Muscle of leg (tissue), 11 donors: ENCODE data around the gene ZNF134. TPM values are rescaled to one million over a fixed set of nuclear protein-coding genes. Genes with fewer than 3 reads are reported as not detected.

Source experiments
- DNase-seq: peaks from one replicate; pipeline ENCODE4 v3.0.0; 2013
- H3K27ac ChIP-seq: one replicate; pipeline ENCODE4 v1.5.1; 2013; ENCODE audit warnings: mild to moderate bottlenecking, low read length, control low read depth
- H3K27me3 ChIP-seq: one replicate; pipeline ENCODE4 v1.6.1; 2013; ENCODE audit warnings: low read length; ENCODE audit not compliant: control insufficient read depth, insufficient read depth
- H3K36me3 ChIP-seq: one replicate; pipeline ENCODE4 v1.6.1; 2013; ENCODE audit warnings: low read length; ENCODE audit not compliant: control insufficient read depth, insufficient read depth
- H3K4me1 ChIP-seq: one replicate; pipeline ENCODE4 v1.6.1; 2013; ENCODE audit warnings: low read length; ENCODE audit not compliant: control insufficient read depth, insufficient read depth
- H3K4me3 ChIP-seq: one replicate; pipeline ENCODE4 v1.5.1; 2013; ENCODE audit warnings: low read length, control low read depth
- H3K9me3 ChIP-seq: replicated peaks from 2 replicates; pipeline ENCODE4 v1.6.1; 2013; ENCODE audit warnings: low read depth, low read length; ENCODE audit not compliant: control insufficient read depth
- WGBS: methylation state at CpG from one replicate; pipeline ENCODE4 v1.1.5; 2013; ENCODE audit warnings: missing lambda C conversion rate; ENCODE audit not compliant: insufficient coverage; 5-methylcytosine and 5-hydroxymethylcytosine counted together
- polyA plus RNA-seq, 8 donors: library from polyadenylated mRNA; unstranded; fragments of 120-200 nt; gene quantifications; one replicate each; pipeline versions ENCODE4 v1.2.1 to v1.2.3, GENCODE V29; 2013; ENCODE audit warnings: inconsistent platforms in 1 of 8, low replicate concordance in 1 of 8; ENCODE audit not compliant: insufficient read length in 8 of 8, insufficient read depth in 1 of 8
- total RNA-seq: library from RNA; stranded (reverse); fragments of 120-200 nt; gene quantifications from one replicate; pipeline ENCODE4 v1.2.4, GENCODE V29; 2013

Gene ZNF134
- total and polyA plus RNA-seq, 9 donors, result 10.0 to 17.2 (median 13.2) TPM

DNA sequence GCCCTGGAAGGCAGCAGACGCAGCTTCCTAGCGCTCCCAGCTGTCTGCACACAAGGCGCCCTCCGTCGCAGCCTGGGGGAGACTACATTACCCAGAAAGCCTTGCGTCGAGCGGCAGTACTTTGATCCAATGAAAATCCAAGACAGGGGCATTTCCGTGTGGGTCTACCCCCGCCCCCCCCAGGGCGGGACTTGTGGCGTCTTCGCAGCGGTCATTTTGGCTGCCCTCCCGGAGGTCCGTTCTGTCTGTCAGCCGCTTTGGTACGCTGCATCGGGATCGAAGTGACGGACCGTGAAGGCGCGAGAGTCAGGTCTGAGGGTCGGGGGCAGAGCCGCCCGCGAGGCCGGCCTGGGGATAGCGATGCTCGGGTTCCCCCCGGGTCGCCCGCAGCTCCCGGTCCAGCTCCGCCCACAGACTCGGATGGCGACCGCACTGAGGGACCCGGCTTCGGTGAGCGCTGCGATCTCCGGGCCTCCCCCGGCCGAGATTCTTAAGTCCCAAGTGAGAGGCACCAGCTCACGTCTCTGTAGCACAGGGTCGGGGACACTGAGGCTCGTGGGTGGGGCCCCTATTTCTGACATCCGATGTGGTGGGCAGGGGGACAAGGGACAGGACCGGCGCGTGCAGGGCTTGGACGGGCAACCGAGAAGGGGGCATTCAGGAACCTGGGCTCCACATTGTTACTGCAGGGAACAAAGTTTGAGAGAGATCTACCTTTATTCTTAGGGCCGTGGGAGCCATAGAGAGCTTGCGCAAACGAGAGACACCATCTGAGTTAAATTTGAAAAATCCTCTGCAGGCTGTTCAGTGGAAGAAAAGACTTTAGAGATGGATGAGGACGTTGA, 19.2 kb downstream of the ZNF134 start, which contains the start of gene ZNF211:
ZNF211 (plus strand) TSS at position 182 of the 845 bp plus-strand sequence; CDS start at position 361, 179 bp downstream.
- H3K9me3 ChIP-seq, result peaks cover 33% of the 10 kb centered on the region
- DNase-seq, result peak; percentile 99
- peak within 1 kb of the TSS; percentile 90 for H3K4me3 ChIP-seq
- peaks cover 7% of the 10 kb centered on the region for H3K4me1 ChIP-seq
- no peaks in the 10 kb centered on the region for H3K27me3 ChIP-seq
- peaks cover 27% of the 10 kb centered on the region for H3K36me3 ChIP-seq
- WGBS, result 0% methylated on average over 57 of the region's 59 CpGs
- H3K27ac ChIP-seq, result peak within 1 kb of the TSS; percentile 84

- WGBS, result no CpG with 5 or more reads among the region's 6 CpGs
- Histone ChIP-seq H3K4me1 (peaks cover 7% of the 10 kb centered on the region), H3K27me3 (no peaks in the 10 kb centered on the region), H3K27ac (no peak overlapping the region), H3K9me3 (peaks cover 35% of the 10 kb centered on the region), H3K4me3 (peak overlapping the region; percentile 90), H3K36me3 (peaks cover 27% of the 10 kb centered on the region)
- DNase-seq, result peak; percentile 5
These were observed 19.7 kb downstream of the ZNF134 start for GRCh38 chr19:57633832-57634131.

GRCh38 chr19:57637379-57637778, 23.3 kb downstream of the ZNF134 start:
- 94% methylated on average over 2 of the region's 4 CpGs for WGBS
- Histone ChIP-seq H3K27me3 (no peaks in the 10 kb centered on the region), H3K27ac (no peak overlapping the region), H3K4me1 (peaks cover 7% of the 10 kb centered on the region), H3K36me3 (peaks cover 50% of the 10 kb centered on the region), H3K4me3 (no peak overlapping the region), H3K9me3 (peaks cover 61% of the 10 kb centered on the region)
- no peak for DNase-seq

DNA sequence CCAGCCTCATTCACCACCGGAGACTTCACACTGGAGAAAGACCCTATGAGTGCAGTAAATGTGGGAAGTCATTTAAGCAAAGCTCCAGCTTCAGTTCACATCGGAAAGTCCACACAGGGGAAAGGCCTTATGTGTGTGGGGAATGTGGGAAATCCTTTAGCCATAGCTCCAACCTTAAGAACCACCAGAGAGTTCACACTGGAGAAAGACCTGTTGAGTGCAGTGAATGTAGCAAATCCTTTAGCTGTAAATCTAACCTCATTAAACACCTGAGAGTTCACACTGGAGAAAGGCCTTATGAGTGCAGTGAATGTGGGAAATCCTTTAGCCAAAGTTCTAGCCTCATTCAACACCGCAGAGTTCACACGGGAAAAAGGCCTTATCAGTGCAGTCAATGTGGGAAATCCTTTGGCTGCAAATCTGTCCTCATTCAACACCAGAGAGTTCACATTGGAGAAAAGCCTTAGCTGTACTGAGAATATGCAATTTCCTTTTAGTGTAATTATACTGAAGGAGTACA, 27.7 kb downstream of the ZNF134 start:
- no peaks in the 10 kb centered on the region for H3K4me1 ChIP-seq
- WGBS, result no CpG with 5 or more reads among the region's 4 CpGs
- H3K36me3 ChIP-seq, result peaks cover 44% of the 10 kb centered on the region
- no peak overlapping the region for H3K4me3 ChIP-seq
- H3K27me3 ChIP-seq, result no peaks in the 10 kb centered on the region
- no peak for DNase-seq
- peaks cover 60% of the 10 kb centered on the region for H3K9me3 ChIP-seq
- H3K27ac ChIP-seq, result no peak overlapping the region

DNA sequence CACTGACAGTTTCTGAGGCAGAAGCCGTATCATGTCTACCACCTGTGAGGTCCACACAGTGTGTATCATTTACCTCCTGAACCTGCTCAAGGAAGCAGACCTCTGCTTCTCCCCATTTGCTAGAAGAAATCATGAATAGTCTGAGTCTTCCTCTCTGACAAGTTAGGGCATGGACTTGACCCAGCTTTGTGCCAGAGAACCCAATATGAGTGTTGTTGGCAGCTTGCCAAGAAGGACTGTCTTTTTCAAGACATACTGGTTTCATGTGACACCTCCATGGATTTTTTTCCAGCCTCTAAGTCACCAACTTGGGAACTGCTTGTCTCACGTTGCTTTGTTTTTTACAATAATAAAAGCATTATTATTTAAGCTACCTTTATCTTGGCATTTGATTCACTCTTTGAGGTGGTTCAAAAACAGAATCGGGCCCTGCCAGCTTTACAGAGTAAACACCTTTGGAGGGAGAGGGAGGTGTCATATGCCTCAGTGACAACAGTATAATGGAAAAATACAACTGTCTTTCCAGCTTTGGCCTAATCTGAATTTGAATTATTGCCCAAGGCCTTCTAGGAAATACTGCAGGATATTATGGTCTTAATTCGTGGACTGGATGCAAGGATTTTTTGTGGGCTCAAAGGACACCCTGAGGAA, 28.5 kb downstream of the ZNF134 start:
- peaks cover 40% of the 10 kb centered on the region for H3K36me3 ChIP-seq
- no peaks in the 10 kb centered on the region for H3K4me1 ChIP-seq
- DNase-seq, result no peak
- H3K9me3 ChIP-seq, result peaks cover 55% of the 10 kb centered on the region
- 100% methylated on average over 1 of the region's 4 CpGs for WGBS
- no peaks in the 10 kb centered on the region for H3K27me3 ChIP-seq
- H3K27ac ChIP-seq, result no peak overlapping the region
- no peak overlapping the region for H3K4me3 ChIP-seq

- no peaks in the 10 kb centered on the region for H3K4me1 ChIP-seq
- peaks cover 40% of the 10 kb centered on the region for H3K36me3 ChIP-seq
- H3K27ac ChIP-seq, result no peak overlapping the region
- H3K9me3 ChIP-seq, result peaks cover 45% of the 10 kb centered on the region
- DNase-seq, result no peak
- H3K4me3 ChIP-seq, result no peak overlapping the region
- no peaks in the 10 kb centered on the region for H3K27me3 ChIP-seq
These were observed 29.7 kb downstream of the ZNF134 start for GRCh38 chr19:57643734-57644133.

DNA sequence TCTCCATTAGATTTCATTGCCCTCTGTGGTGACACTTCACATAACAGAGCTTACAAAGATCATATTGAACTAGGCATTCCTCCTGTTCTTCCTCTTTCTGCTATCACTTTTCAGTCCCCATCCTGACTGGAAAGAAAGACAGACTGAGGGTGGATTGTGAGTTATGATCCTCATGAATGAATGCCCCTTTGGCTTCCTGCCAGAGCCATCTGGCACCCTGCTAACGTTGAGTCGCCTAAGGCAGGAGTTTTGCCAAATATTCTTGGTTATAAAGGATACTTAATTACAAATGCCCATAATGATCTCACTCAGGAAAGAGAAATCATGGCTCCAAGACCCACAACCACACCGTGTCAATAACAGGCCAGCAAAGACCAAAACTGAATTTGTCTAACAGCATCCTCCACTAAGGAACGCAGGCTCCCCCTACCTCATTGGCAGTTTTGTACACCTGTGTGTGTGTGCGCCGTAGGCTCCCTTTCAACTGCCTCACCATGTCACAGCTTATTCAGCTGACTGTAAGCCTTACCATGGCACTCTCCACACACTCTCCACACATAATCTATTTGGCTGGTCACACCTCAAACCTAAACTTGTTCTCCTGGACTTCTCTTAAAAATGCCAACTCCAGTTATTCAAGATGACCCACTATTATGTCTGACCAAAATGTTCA, 34.4 kb downstream of the ZNF134 start:
- Histone ChIP-seq H3K27me3 (no peaks in the 10 kb centered on the region), H3K9me3 (peaks cover 1% of the 10 kb centered on the region), H3K27ac (no peak overlapping the region), H3K36me3 (no peaks in the 10 kb centered on the region), H3K4me3 (no peak overlapping the region), H3K4me1 (no peaks in the 10 kb centered on the region)
- no peak for DNase-seq
- 79% methylated on average over 4 of the region's 6 CpGs for WGBS

DNA sequence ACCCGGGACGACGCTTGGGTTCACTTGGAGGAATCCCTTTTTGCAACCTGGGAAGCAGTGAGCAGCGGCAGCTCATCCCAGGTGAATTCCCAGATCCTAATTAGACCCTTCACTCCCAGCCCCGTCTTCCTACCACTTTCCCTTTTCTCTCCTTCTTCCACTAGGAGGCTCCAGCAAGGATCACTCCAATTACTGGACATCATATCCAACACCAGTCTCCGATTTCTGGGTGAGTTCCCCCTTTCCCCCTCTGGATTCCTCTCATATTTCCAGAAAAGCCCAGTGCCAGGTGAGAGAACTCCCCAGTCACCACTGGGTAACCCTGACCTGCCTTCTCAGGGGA, 37.6 kb downstream of the ZNF134 start:
- H3K27ac ChIP-seq, result no peak overlapping the region
- H3K27me3 ChIP-seq, result no peaks in the 10 kb centered on the region
- H3K4me1 ChIP-seq, result no peaks in the 10 kb centered on the region
- no peaks in the 10 kb centered on the region for H3K36me3 ChIP-seq
- H3K4me3 ChIP-seq, result no peak overlapping the region
- DNase-seq, result no peak
- no peaks in the 10 kb centered on the region for H3K9me3 ChIP-seq
- 31% methylated on average over 6 of the region's 6 CpGs for WGBS

DNA sequence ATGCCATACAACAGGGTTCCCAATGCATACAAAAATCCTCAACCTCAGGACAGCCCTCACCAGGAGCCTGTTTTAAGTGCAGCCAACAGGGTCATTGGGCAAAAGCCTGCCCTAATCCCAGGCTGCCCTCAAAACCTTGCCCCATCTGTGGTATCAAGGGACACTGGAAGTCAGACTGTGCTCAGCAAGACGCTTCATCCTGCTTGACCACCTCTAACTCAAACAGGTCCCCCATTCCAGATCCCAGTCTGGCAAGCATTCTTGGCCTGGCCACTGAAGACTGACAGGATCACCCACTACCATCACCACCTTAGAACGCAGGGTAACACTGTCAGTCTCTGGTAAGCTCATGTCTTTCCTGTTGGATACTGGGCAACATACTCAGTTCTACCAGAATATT, 39.6 kb downstream of the ZNF134 start:
- no peaks in the 10 kb centered on the region for H3K36me3 ChIP-seq
- H3K27ac ChIP-seq, result no peak overlapping the region
- WGBS, result 93% methylated on average over 2 of the region's 2 CpGs
- H3K4me1 ChIP-seq, result no peaks in the 10 kb centered on the region
- no peak overlapping the region for H3K4me3 ChIP-seq
- H3K27me3 ChIP-seq, result peaks cover 2% of the 10 kb centered on the region
- no peak for DNase-seq
- H3K9me3 ChIP-seq, result no peaks in the 10 kb centered on the region

DNA sequence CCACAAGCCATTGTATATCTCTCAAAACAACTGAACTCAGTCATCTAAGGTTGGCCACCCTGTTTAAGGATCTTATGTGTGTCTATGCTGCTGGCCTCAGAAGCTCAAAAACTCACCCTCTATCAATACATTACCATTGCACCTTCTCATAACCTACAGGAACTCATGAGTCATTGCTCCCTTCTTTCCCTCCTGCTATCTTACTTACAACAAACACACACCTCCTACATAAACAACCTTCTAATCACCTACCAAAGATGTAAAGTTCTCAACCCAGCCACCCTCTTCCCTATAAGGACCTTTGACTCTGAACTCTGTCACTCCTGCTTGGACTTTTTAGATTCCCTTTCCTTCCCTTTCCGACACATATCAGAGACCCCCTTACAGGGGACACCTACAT, 41.4 kb downstream of the ZNF134 start:
- 100% methylated on average over 1 of the region's 1 CpG for WGBS
- Histone ChIP-seq H3K4me1 (no peaks in the 10 kb centered on the region), H3K27ac (no peak overlapping the region), H3K9me3 (no peaks in the 10 kb centered on the region), H3K36me3 (no peaks in the 10 kb centered on the region), H3K4me3 (no peak overlapping the region), H3K27me3 (peaks cover 4% of the 10 kb centered on the region)
- DNase-seq, result no peak
